Large intestine (tissue), 12 donors: ENCODE data around the gene MSS51. TPM values are rescaled to one million over a fixed set of nuclear protein-coding genes. Genes with fewer than 3 reads are reported as not detected.

Source experiments
- DNase-seq, 2 donors: peaks; one replicate each; pipeline versions ENCODE4 v3.0.0 to v3.0.0-alpha.2; 2013
- H3K27ac ChIP-seq: one replicate; pipeline ENCODE4 v1.5.1; 2013; ENCODE audit warnings: low read length
- H3K27me3 ChIP-seq: 2 replicates; pipeline ENCODE4 v1.6.1; 2013; ENCODE audit warnings: low read length; ENCODE audit not compliant: control insufficient read depth, insufficient read depth
- H3K36me3 ChIP-seq: 2 replicates; pipeline ENCODE4 v1.6.1; 2013; ENCODE audit warnings: low read length; ENCODE audit not compliant: control insufficient read depth, insufficient read depth
- H3K4me1 ChIP-seq: one replicate; pipeline ENCODE4 v1.6.1; 2013; ENCODE audit warnings: low read length; ENCODE audit not compliant: control insufficient read depth, insufficient read depth
- H3K4me3 ChIP-seq: one replicate; pipeline ENCODE4 v1.5.1; 2013; ENCODE audit warnings: low read length
- H3K9me3 ChIP-seq: one replicate; pipeline ENCODE4 v1.6.1; 2013; ENCODE audit warnings: mild to moderate bottlenecking, low read depth, low read length, moderate library complexity; ENCODE audit not compliant: control insufficient read depth
- WGBS: methylation state at CpG from one replicate; pipeline ENCODE4 v1.1.5; 2013; ENCODE audit warnings: low lambda C conversion rate; ENCODE audit not compliant: insufficient coverage; 5-methylcytosine and 5-hydroxymethylcytosine counted together
- long read RNA-seq, 11 donors: transcript quantifications; one replicate each; lab custom pipeline, GENCODE V29; 2026
- polyA plus RNA-seq: library from polyadenylated mRNA; unstranded; fragments of 120-200 nt; gene quantifications from one replicate; pipeline ENCODE4 v1.2.1, GENCODE V29; 2013

Gene MSS51
- 3.6 TPM for polyA plus RNA-seq
- long read RNA-seq, donor 1, partial matches to known transcripts = 0 of 1 reads
- long read RNA-seq, donor 1, other reads (novel, unspliced or antisense) = 0 of 1 reads
- long read RNA-seq, donor 2 = 0 reads
- long read RNA-seq, donor 3 = 0 reads
- long read RNA-seq, donor 4 = 0 reads
- long read RNA-seq, donor 5 = 0 reads
- long read RNA-seq, donor 6 = 0 reads
- long read RNA-seq, donor 7 = 0 reads
- long read RNA-seq, donor 8 = 0 reads
- long read RNA-seq, donor 9 = 0 reads
- long read RNA-seq, donor 10 = 0 reads
- long read RNA-seq, donor 11 = 0 reads

DNA sequence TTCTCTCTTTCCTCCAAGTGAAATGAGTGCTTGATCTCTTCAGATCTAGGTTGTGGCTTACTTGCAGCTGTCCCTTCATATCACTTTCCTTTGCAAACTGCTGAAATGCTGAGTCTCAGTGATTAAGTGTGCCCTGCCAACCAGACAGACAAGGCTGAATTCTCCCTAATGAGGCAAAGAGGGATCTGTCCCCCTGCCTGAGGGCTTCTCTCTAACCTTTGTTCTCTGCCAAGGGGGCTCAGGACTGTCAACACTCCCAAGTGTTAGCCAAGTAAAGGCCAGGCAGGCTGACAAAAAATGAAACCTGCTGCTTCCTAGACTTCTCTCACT, at the start of gene MSS51:
MSS51 (minus strand) TSS at position 24 of the 330 bp plus-strand sequence. CDS start 5,277 bp downstream, outside the sequence.
- peaks cover 19% of the 10 kb centered on the region for H3K36me3 ChIP-seq
- DNase-seq = no peak
- no peaks in the 10 kb centered on the region for H3K9me3 ChIP-seq
- no peaks in the 10 kb centered on the region for H3K27me3 ChIP-seq
- H3K4me1 ChIP-seq = no peaks in the 10 kb centered on the region
- no peak within 1 kb of the TSS for H3K4me3 ChIP-seq
- H3K27ac ChIP-seq = no peak within 1 kb of the TSS

DNA sequence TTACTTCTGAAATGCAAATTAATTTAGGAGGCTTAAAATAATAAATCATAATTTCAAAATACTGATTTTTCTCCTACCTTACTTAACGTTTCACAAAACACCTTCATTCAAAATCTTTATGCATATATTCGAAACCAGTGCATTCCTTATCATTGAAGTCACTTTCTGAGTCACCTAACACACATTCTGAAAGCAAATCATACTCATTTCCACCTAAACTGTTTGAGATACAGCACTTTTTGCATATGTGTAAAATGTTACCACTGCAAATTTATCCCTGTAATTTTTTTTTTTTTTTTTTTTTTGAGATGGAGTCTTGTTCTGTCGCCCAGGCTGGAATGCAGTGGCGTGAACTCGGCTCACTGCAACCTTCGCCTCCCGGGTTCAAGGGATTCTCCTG, 46.8 kb upstream of the MSS51 start:
- no peaks in the 10 kb centered on the region for H3K4me1 ChIP-seq
- H3K4me3 ChIP-seq = no peak overlapping the region
- no peak for DNase-seq
- no peak overlapping the region for H3K27ac ChIP-seq
- H3K9me3 ChIP-seq = no peaks in the 10 kb centered on the region
- H3K36me3 ChIP-seq = peaks cover 28% of the 10 kb centered on the region
- no peaks in the 10 kb centered on the region for H3K27me3 ChIP-seq
- 87% methylated on average over 2 of the region's 7 CpGs for WGBS

DNA sequence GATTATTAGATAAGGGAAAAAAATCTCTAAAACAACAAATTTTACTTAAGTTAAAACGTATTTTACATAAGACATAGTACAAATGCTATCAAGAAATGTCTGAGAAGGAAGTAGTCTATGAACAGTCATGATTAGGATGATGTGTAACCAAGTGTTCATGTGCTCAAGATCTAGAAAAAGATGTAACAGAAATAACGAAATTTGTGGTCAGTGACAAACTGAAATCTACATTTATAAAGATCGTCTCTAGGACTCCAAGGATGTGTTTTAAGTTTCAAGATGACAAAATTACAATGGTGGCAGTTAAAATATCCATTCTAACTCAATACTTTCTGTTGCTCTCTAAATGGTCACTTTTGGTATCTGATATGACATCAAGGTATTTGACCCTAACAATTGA, 45.3 kb upstream of the MSS51 start:
- Histone ChIP-seq H3K9me3 (no peaks in the 10 kb centered on the region), H3K27me3 (no peaks in the 10 kb centered on the region), H3K36me3 (peaks cover 39% of the 10 kb centered on the region), H3K4me1 (no peaks in the 10 kb centered on the region), H3K4me3 (no peak overlapping the region), H3K27ac (no peak overlapping the region)
- DNase-seq = no peak
- WGBS = 100% methylated on average over 2 of the region's 3 CpGs

DNA sequence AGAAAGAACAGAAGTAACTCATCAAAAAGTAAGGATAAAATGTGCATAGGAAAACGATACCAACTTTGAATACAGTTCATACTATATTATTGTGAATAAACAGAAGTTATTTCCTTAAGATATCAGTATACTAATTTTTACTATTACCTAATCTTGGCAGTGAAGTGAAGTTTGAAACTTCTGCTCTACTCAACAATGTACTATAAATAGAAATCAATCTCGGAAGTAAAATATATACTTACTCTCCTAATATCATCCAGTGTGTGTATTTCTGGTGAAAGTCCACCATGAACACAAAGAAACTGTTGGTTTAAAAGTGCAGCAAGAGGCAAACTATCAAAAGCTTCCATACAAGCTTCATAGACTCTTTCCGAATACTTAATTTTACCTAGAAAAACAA, 37.9 kb upstream of the MSS51 start:
- Histone ChIP-seq H3K4me1 (no peaks in the 10 kb centered on the region), H3K27me3 (no peaks in the 10 kb centered on the region), H3K4me3 (no peak overlapping the region), H3K27ac (no peak overlapping the region), H3K9me3 (no peaks in the 10 kb centered on the region), H3K36me3 (peaks cover 60% of the 10 kb centered on the region)
- WGBS = no CpG with 5 or more reads among the region's 3 CpGs
- DNase-seq = no peak

DNA sequence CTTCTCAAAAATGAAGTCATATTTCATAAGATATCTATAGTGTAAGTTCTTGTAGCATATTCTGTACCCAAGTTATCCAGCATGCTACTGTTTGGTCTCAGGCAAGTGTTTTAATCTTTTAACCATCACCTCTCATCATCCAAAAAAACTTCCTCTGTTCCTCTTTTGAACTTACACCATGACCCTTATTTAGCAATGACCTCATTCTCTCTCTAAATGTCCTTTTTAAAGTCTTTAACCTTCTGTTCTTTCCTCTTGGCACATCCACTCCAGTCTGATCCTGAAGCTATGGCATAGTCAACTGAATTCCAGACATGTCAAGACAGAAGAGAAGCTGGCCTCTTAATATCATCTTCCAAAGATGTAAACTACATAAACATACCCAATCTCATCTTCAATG, 36.2 kb upstream of the MSS51 start:
- no peak overlapping the region for H3K4me3 ChIP-seq
- no peaks in the 10 kb centered on the region for H3K9me3 ChIP-seq
- no peaks in the 10 kb centered on the region for H3K4me1 ChIP-seq
- H3K27ac ChIP-seq = no peak overlapping the region
- H3K27me3 ChIP-seq = no peaks in the 10 kb centered on the region
- DNase-seq = no peak
- H3K36me3 ChIP-seq = peaks cover 55% of the 10 kb centered on the region

DNA sequence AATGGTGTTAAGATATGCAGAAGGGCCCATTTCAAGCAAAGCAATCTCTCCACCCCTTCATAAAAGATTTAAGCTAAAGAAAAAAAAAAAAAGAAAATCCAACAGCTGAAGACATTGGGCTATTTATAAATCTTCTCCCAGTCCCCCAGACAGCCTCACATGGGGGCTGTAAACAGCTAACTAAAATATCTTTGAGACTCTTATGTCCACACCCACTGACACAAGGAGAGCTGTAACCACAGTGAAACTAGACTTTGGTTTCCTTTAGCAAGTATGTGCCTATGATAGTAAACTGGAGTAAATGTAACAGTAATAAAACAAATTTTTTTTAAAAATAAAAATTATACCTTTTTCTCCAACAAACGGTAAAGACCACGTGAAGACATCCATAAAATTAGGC, 33.8 kb upstream of the MSS51 start:
- no peaks in the 10 kb centered on the region for H3K9me3 ChIP-seq
- H3K27ac ChIP-seq = no peak overlapping the region
- 89% methylated on average over 2 of the region's 2 CpGs for WGBS
- H3K36me3 ChIP-seq = peaks cover 44% of the 10 kb centered on the region
- no peaks in the 10 kb centered on the region for H3K27me3 ChIP-seq
- no peak for DNase-seq
- H3K4me3 ChIP-seq = no peak overlapping the region
- H3K4me1 ChIP-seq = no peaks in the 10 kb centered on the region

DNA sequence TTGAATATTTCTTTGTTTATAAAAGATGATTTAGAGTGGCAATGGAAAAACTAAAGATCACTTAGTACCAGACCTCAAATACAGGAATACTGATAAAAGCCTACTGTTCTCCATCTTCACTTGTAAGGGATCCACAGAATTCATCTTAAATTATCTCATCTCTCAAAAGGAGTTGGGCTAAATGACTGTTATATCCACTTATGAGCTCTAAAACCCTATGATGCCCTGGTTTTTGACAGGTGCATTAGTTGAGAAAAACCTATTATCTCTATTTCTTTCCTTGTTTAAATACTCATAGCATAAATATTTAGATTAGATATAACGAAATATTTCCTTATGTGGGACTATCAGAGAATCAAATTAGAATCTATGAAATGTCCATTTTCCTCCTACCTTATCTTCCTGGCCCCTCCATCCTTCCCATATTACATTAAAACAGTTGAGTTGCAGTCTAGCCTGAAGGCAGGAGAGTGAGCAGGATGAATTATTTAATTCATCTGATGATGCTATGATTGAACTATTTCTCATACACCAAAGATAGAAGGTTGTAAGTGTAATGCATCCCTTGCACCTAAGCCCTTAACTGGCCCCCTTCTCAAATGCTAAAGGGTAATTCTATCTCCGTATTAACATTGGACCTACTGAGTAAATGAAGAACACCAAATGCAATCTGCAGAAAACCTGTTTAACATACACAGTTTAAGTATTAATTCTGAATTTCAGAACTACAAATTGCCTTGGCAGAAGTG, 32.8 kb upstream of the MSS51 start:
- H3K36me3 ChIP-seq = peaks cover 44% of the 10 kb centered on the region

DNA sequence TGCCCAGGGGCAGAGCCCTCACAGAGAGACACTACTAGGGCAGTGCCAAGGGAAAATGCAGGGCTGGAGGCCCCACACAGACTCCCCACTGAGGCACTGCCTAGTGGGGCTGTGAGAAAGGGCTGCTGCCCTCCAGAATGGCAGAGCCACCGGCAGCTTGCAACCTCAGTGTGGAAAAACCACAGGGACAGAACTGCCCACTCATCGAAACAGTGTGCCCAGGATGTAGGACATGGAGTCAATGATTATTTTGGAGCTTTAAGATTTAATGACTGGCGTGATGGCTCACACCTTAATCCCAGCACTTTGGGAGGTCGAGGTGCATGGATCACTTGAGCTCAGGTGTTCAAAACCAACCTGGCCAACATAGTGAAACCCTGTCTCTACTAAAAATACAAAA, 27.5 kb upstream of the MSS51 start:
- Histone ChIP-seq H3K9me3 (no peaks in the 10 kb centered on the region), H3K27me3 (no peaks in the 10 kb centered on the region), H3K4me3 (no peak overlapping the region), H3K4me1 (no peaks in the 10 kb centered on the region), H3K27ac (no peak overlapping the region), H3K36me3 (peaks cover 16% of the 10 kb centered on the region)
- WGBS = no CpG with 5 or more reads among the region's 4 CpGs
- DNase-seq = no peak

More for the DNA sequence above, 32.8 kb upstream of the MSS51 start:
- H3K4me3 ChIP-seq = no peak overlapping the region
- no peaks in the 10 kb centered on the region for H3K27me3 ChIP-seq
- WGBS = 67% methylated on average over 1 of the region's 2 CpGs
- DNase-seq = no peak
- H3K9me3 ChIP-seq = no peaks in the 10 kb centered on the region
- no peaks in the 10 kb centered on the region for H3K4me1 ChIP-seq
- H3K27ac ChIP-seq = no peak overlapping the region

DNA sequence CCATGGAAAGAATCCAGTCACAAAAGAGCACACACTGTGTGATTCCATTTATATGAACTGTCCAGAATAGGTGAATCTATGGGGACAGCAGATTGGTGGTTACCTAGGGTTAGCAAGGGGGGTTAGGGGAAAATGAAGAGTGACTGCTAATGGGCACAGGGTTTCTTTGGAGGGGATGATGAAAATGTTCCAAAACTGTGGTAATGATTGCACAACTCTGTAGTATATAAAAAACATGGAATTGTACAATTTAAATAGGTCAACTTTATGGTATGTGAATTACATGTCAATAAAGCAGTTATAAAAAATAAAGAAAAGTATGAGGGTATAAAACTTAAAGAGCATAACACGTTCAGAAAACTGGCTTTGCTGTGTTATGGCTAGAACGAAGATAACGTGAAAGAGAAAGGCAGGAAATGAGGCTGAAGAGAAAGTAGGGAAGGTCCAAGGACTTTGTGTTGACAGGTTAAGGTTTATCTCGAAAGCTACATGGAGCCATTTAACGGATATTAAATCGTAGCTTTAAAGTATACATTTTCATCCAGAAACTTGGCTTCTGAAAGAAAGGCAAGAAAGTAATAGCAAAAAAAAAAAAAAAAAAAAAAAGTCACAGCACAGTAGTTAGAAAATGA, 26.4 kb upstream of the MSS51 start:
- 95% methylated on average over 6 of the region's 6 CpGs for WGBS
- DNase-seq = no peak
- Histone ChIP-seq H3K27ac (no peak overlapping the region), H3K27me3 (no peaks in the 10 kb centered on the region), H3K4me1 (no peaks in the 10 kb centered on the region), H3K4me3 (no peak overlapping the region), H3K36me3 (peaks cover 15% of the 10 kb centered on the region), H3K9me3 (no peaks in the 10 kb centered on the region)

DNA sequence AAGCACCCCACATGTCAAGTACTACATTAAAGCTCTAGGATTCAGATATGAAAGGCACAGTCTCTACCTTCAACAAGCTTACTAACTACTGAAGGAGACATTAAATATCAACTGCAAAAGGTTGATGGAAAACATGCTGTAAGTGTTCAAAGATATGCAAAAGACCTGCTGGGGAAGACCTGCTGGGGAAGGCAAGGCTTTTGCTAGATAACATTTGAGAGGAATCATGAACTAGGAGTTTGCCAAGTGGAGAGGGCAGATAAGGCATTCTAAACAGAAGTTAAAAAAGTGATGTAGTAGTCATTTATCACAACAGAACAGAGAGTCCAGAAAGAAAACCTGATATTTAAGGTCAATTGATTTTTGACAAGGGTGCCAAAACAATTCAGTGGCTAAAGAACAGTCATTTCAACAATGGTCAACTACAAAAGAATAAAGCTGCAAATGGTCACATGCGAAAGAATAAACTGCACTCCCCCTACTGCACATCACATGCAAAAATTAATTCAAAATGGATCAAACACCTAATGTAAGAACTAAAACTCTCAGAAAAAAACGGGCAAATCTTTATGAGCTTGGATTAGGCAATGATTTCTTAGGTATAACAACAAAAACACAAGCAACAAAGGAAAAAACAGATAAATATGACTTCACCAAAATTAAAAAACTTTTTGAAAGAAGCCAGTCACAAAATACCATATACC, 23.0 kb upstream of the MSS51 start:
- H3K4me1 ChIP-seq = no peaks in the 10 kb centered on the region
- H3K36me3 ChIP-seq = peaks cover 9% of the 10 kb centered on the region
- 100% methylated on average over 1 of the region's 2 CpGs for WGBS
- H3K9me3 ChIP-seq = no peaks in the 10 kb centered on the region
- H3K27ac ChIP-seq = no peak overlapping the region
- H3K4me3 ChIP-seq = no peak overlapping the region
- H3K27me3 ChIP-seq = no peaks in the 10 kb centered on the region
- no peak for DNase-seq
